ENCODE data around the gene CCM2. TPM values are rescaled to one million over a fixed set of nuclear protein-coding genes. Genes with fewer than 3 reads are reported as not detected.
A peak's percentile ranks its signal among the peaks of the same experiment; 100 is the strongest.
"Not testable (repeated sequence)": the region's sequence is repeated elsewhere in the genome, so short reads cannot be mapped to it uniquely, and the experiment has no call there.

Gene CCM2
- total and polyA plus RNA-seq, 10 donors = 67.8 to 108 (median 83.8) TPM

DNA sequence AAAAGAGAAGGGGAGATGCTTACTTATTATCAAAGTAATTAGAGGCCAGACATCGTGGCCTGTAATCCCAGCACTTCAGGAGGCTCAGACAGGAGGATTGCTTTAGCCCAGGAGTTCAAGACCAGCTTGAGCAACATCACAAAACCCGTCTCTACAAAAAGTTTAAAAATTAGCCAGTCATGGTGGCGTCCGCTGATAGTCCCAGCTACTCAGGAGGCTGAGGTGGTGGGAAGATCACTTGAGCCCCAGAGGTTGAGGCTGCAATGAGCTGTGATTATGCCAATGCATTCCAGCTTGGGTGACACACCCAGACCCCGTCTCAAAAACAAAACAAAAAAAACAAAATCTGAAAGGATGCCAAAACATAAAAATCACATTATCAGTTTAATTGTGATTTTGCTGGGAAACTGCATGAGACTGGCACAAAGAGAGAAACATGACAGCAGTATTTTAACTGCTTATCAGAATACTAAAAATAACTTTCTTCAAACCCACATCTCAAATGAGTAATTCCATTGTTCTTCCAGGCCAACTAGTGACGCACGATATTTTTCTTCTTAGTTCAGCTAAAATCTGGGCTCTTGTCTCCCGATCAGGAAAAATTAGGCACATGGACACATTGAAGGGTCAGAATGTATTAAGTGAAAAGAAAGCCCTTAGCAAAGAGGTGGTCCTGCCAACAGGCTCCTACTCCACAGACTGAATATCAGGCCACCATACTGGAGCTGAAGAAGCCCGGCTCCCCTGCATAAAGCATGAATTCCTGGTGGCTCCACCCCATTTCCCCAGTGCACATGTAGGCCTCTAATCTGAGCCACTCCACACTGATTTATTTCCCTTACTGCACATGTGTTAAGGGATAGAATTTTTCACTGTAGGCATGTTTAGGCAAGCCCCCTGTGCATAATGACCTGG is 9.6 kb upstream of the CCM2 start:
- no peak for TF ChIP-seq POLR2AphosphoS5 (IDR thresholded peaks at IDR 0.05)
- TF ChIP-seq POLR2A (IDR thresholded peaks at IDR 0.05) = no peak
- TF ChIP-seq CTCF (IDR thresholded peaks at IDR 0.05 in 8 of 11, conservative IDR thresholded peaks at IDR 0.05 in 3 of 11) = no peak
- H3K9me3 ChIP-seq = no peaks in the 10 kb centered on the region
- peak overlapping the region in 2 of 8 donors; percentile 16 to 41 for H3K27ac ChIP-seq
- peaks cover 0 to 5% (median under 1%) of the 10 kb centered on the region in 6 donors for H3K36me3 ChIP-seq
- 83 to 86% (median 84%) methylated on average over 9 of the region's 9 CpGs for WGBS, 5 donors
- peak; percentile 12 for DNase-seq
- intact Hi-C loops (cut with DNase I; ENCODE audit: low total_unique reads) = no loop called here
- peaks cover 5 to 31% (median 27%) of the 10 kb centered on the region in 6 donors for H3K4me1 ChIP-seq
- H3K27me3 ChIP-seq (replicated peaks in 1 of 7) = no peaks in the 10 kb centered on the region
- H3K4me3 ChIP-seq = no peak overlapping the region

- peak; percentile 37 for DNase-seq
- H3K27me3 ChIP-seq (replicated peaks in 1 of 7); H3K36me3 ChIP-seq; H3K4me3 ChIP-seq; H3K9me3 ChIP-seq; intact Hi-C loops (cut with DNase I; ENCODE audit: low total_unique reads): not testable (repeated sequence)
- H3K27ac ChIP-seq = peak overlapping the region in 1 of 8 donors; percentile 41
- 74 to 86% (median 84%) methylated on average over 16 to 21 of the region's 21 CpGs for WGBS, 5 donors
- H3K4me1 ChIP-seq = peaks cover 0 to 34% (median 21%) of the 10 kb centered on the region in 6 donors
Observed at GRCh38 chr7:44992004-44992795, 7.8 kb upstream of the CCM2 start.

GRCh38 chr7:44994877-44995554 is 5.0 kb upstream of the CCM2 start:
- H3K9me3 ChIP-seq = no peaks in the 10 kb centered on the region
- intact Hi-C loops (cut with DNase I; ENCODE audit: low total_unique reads) = no loop called here
- 40 to 48% (median 44%) methylated on average over 5 of the region's 5 CpGs for WGBS, 5 donors
- no peak overlapping the region for H3K4me3 ChIP-seq
- H3K36me3 ChIP-seq = no peaks in the 10 kb centered on the region
- H3K27me3 ChIP-seq (replicated peaks in 1 of 7) = no peaks in the 10 kb centered on the region
- H3K4me1 ChIP-seq = peaks cover 0 to 41% (median 26%) of the 10 kb centered on the region in 6 donors
- DNase-seq = no peak
- TF ChIP-seq POLR2AphosphoS5 (IDR thresholded peaks at IDR 0.05) (no peak), CTCF (IDR thresholded peaks at IDR 0.05 in 8 of 11, conservative IDR thresholded peaks at IDR 0.05 in 3 of 11) (no peak)
- peak overlapping the region in 6 of 8 donors; percentile 13 to 67 (median 26) for H3K27ac ChIP-seq

DNA sequence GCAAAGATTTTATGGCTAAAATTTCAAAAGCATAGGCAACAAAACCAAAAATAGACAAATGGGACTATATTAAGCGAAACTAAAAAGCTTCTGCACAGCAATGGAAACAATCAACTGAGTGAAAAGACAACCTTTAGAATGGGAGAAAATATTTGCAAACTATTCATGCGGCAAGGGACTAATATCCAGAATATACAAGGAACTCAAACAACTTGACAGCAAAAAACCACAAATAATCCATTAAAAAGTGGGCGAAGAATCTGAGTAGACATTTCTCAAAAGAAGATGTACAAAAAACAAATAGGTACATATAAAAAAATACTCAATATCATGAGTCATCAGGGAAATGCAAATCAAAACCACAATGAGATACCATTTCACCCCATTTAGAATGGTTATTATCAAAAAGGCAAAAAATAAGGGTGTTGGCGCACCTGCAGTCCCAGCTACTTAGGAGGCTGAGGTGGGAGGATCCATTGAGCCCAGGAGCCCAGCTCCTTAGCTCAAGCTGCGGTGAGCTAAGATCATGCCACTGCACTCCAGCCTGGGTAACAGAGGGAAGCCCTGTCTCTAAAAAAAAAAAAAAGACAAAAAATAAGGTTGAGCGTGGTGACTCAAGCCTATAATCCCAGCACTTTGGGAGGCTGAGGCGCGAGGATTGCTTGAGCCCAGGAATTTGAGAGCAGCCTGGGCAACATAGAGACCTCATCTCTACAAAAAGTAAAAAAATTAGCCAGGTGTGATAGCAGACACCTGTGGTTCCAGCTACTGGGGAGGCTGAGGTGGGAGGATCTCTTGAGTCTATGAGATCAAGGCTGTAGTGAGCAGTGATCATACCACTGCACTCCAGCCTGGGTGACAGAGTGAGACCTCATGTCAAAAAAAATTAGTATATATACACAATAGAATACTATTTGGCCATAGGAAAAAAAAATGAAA is 4.2 kb upstream of the CCM2 start:
- no peak for TF ChIP-seq POLR2AphosphoS5 (IDR thresholded peaks at IDR 0.05)
- no peak for TF ChIP-seq POLR2A (IDR thresholded peaks at IDR 0.05)
- no peak for TF ChIP-seq CTCF (IDR thresholded peaks at IDR 0.05 in 8 of 11, conservative IDR thresholded peaks at IDR 0.05 in 3 of 11)
- no peaks in the 10 kb centered on the region for H3K36me3 ChIP-seq
- 74 to 82% (median 75%) methylated on average over 8 of the region's 8 CpGs for WGBS, 5 donors
- intact Hi-C loops (cut with DNase I; ENCODE audit: low total_unique reads) = no loop called here
- peaks cover under 1 to 45% (median 27%) of the 10 kb centered on the region in 6 donors for H3K4me1 ChIP-seq
- H3K27me3 ChIP-seq (replicated peaks in 1 of 7) = no peaks in the 10 kb centered on the region
- H3K9me3 ChIP-seq = no peaks in the 10 kb centered on the region
- peak overlapping the region in 5 of 8 donors; percentile 18 to 67 (median 39) for H3K27ac ChIP-seq
- no peak overlapping the region for H3K4me3 ChIP-seq
- no peak for DNase-seq
